GM23338 (cell line): ENCODE results near the gene TMEM214. TPM values are rescaled to one million over a fixed set of nuclear protein-coding genes. Genes with fewer than 3 reads are reported as not detected.

Source experiments
- ATAC-seq: fragments of 200-7000 bp; cut with Tn5 transposase; 3 replicates; pipeline ENCODE4 v1.9.1; 2020
- DNase-seq: peaks from one replicate; pipeline ENCODE4 v3.0.0-alpha.2; 2015; ENCODE audit warnings: low spot score
- H2AFZ ChIP-seq: fragments of 200-600 bp; sonication (generic); 2 replicates; pipeline ENCODE4 v1.8.0; 2016; ENCODE audit warnings: antibody characterized with exemption, mild to moderate bottlenecking, moderate library complexity
- H3F3A ChIP-seq: fragments of 200-600 bp; sonication (generic); replicated peaks from 2 replicates; pipeline ENCODE4 v1.8.0; 2017; ENCODE audit warnings: antibody characterized with exemption, mixed run types, low read depth
- H3K27ac ChIP-seq: fragments of 200-600 bp; sonication (generic); 2 replicates; pipeline ENCODE4 v1.6.1; 2016; ENCODE audit warnings: low read depth
- H3K27me3 ChIP-seq: fragments of 200-600 bp; sonication (generic); 2 replicates; pipeline ENCODE4 v1.8.0; 2016; ENCODE audit warnings: mild to moderate bottlenecking, mixed run types, moderate library complexity; ENCODE audit not compliant: insufficient read depth
- H3K36me3 ChIP-seq: fragments of 200-600 bp; sonication (generic); 2 replicates; pipeline ENCODE4 v1.8.0; 2016; ENCODE audit warnings: mild to moderate bottlenecking; ENCODE audit not compliant: insufficient read depth
- H3K4me1 ChIP-seq: fragments of 200-600 bp; sonication (generic); 2 replicates; pipeline ENCODE4 v1.8.0; 2016; ENCODE audit warnings: mild to moderate bottlenecking, moderate library complexity; ENCODE audit not compliant: insufficient read depth
- H3K4me2 ChIP-seq: fragments of 200-600 bp; sonication (generic); 2 replicates; pipeline ENCODE4 v1.7.1; 2017; ENCODE audit warnings: mixed run types
- H3K4me3 ChIP-seq: fragments of 200-600 bp; sonication (generic); 2 replicates; pipeline ENCODE4 v1.6.1; 2016; ENCODE audit warnings: mixed run types
- H3K79me2 ChIP-seq: fragments of 200-600 bp; sonication (generic); replicated peaks from 2 replicates; pipeline ENCODE4 v1.8.0; 2017; ENCODE audit warnings: mild to moderate bottlenecking; ENCODE audit not compliant: insufficient read depth
- H3K9me2 ChIP-seq: fragments of 200-600 bp; sonication (generic); 2 replicates; pipeline ENCODE4 v1.8.0; 2017; ENCODE audit not compliant: insufficient read depth
- H4K20me1 ChIP-seq: fragments of 200-600 bp; sonication (generic); replicated peaks from 2 replicates; pipeline ENCODE4 v1.8.0; 2017; ENCODE audit warnings: mild to moderate bottlenecking; ENCODE audit not compliant: insufficient read depth
- H3K27ac Mint-ChIP-seq: 2 replicates; pipeline ENCODE4 v1.8.0; 2020; ENCODE audit warnings: inconsistent platforms, mild to moderate bottlenecking, moderate library complexity, mixed read lengths
- H3K27me3 Mint-ChIP-seq: 3 replicates; pipeline ENCODE4 v1.8.0; 2022; ENCODE audit warnings: low read depth, mild to moderate bottlenecking, moderate library complexity, mixed read lengths, inconsistent platforms; ENCODE audit not compliant: insufficient read depth, poor library complexity
- H3K36me3 Mint-ChIP-seq: 3 replicates; pipeline ENCODE4 v1.8.0; 2021; ENCODE audit warnings: low read depth, mild to moderate bottlenecking, inconsistent platforms, moderate library complexity, mixed read lengths
- H3K4me1 Mint-ChIP-seq: 3 replicates; pipeline ENCODE4 v1.8.0; 2020; ENCODE audit warnings: mild to moderate bottlenecking, inconsistent platforms, mixed read lengths
- H3K4me3 Mint-ChIP-seq: 3 replicates; pipeline ENCODE4 v1.8.0; 2021; ENCODE audit warnings: moderate library complexity, mild to moderate bottlenecking, inconsistent platforms, mixed read lengths
- H3K9me3 Mint-ChIP-seq: 3 replicates; pipeline ENCODE4 v1.8.0; 2020; ENCODE audit warnings: moderate library complexity, mild to moderate bottlenecking, inconsistent platforms, mixed read lengths
- CREB1 ChIP-seq: fragments of 250-450 bp; sonication (Bioruptor Pico); IDR thresholded peaks from 2 replicates; pipeline ENCODE4 v1.5.0; 2020; ENCODE audit warnings: low read depth, mild to moderate bottlenecking, moderate library complexity
- CTCF ChIP-seq, 2 experiments: fragments of 200-600 bp in 1 of 2; sonication (generic) in 1 of 2; conservative IDR thresholded peaks; 2 replicates each; pipeline versions ENCODE4 v1.5.1 to v1.6.1; 2016 to 2017; ENCODE audit warnings: antibody characterized with exemption in 2 of 2, low read depth in 2 of 2, mild to moderate bottlenecking in 2 of 2, moderate library complexity in 1 of 2
- ETS1 ChIP-seq: IDR thresholded peaks from 2 replicates; pipeline ENCODE4 v1.6.1; 2016; ENCODE audit warnings: antibody characterized with exemption
- EZH2 ChIP-seq: fragments of 200-600 bp; sonication (generic); IDR thresholded peaks from one replicate; pipeline ENCODE4 v1.8.0; 2017; ENCODE audit warnings: antibody characterized with exemption, mild to moderate bottlenecking, low read depth; ENCODE audit not compliant: unreplicated experiment
- EZH2phosphoT487 ChIP-seq: fragments of 200-600 bp; sonication (generic); IDR thresholded peaks from one replicate; pipeline ENCODE4 v1.8.1; 2018; ENCODE audit warnings: antibody characterized with exemption; ENCODE audit not compliant: unreplicated experiment
- JUNB ChIP-seq: IDR thresholded peaks from one replicate; pipeline ENCODE4 v1.6.1; 2016; ENCODE audit warnings: antibody characterized with exemption; ENCODE audit not compliant: unreplicated experiment
- NANOG ChIP-seq: IDR thresholded peaks from 2 replicates; pipeline ENCODE4 v1.6.1; 2016; ENCODE audit warnings: antibody characterized with exemption, borderline replicate concordance
- POLR2AphosphoS5 ChIP-seq: IDR thresholded peaks from 2 replicates; pipeline ENCODE4 v1.6.1; 2016; ENCODE audit warnings: antibody characterized with exemption, low read depth
- REST ChIP-seq: IDR thresholded peaks from one replicate; pipeline ENCODE4 v1.6.1; 2018; ENCODE audit warnings: antibody characterized with exemption; ENCODE audit not compliant: unreplicated experiment
- STAT1 ChIP-seq: IDR thresholded peaks from one replicate; pipeline ENCODE4 v1.6.1; 2016; ENCODE audit warnings: antibody characterized with exemption; ENCODE audit not compliant: unreplicated experiment
- ZNF114 ChIP-seq: fragments of 250-450 bp; sonication (Bioruptor Pico); IDR thresholded peaks from 2 replicates; pipeline ENCODE4 v1.5.0; 2020; ENCODE audit warnings: mild to moderate bottlenecking, moderate library complexity
- ZNF331 ChIP-seq: fragments of 250-450 bp; sonication (Bioruptor Pico); IDR thresholded peaks from 2 replicates; pipeline ENCODE4 v1.5.0; 2020; ENCODE audit warnings: low read depth, mild to moderate bottlenecking, moderate library complexity
- ZNF462 ChIP-seq: fragments of 250-450 bp; sonication (Bioruptor Pico); IDR thresholded peaks from 2 replicates; pipeline ENCODE4 v1.5.0; 2020; ENCODE audit warnings: mild to moderate bottlenecking, moderate library complexity
- polyA plus RNA-seq: library from polyadenylated mRNA; unstranded; fragments of >200 nt; fragmentation: Nextera tagmentation; extraction: Ambion mirVana; gene quantifications from 2 replicates; pipeline ENCODE4 v1.2.1, GENCODE V29; 2016
- total RNA-seq: library from RNA; depleted of rRNA; stranded (reverse); fragments of >200 nt; shearing (Covaris generic); gene quantifications from 2 replicates; pipeline ENCODE4 v1.2.3, GENCODE V29; 2014

The TMEM214 gene
- total and polyA plus RNA-seq, 2 experiments from 2014 or later, result 18.4 to 36.5 TPM

GRCh38 chr2:27069436-27069835 is 36.7 kb downstream of the TMEM214 start (continued):
- TF ChIP-seq ZNF462, result no peak

- no peak overlapping the region for H2AFZ ChIP-seq
- peaks cover 19% of the 10 kb centered on the region for H3K4me1 ChIP-seq
- H3K4me2 ChIP-seq, result peak overlapping the region; percentile 99
- no peak overlapping the region for H3K27ac ChIP-seq
- H3K4me3 Mint-ChIP-seq, result peak overlapping the region; percentile 99
- H4K20me1 ChIP-seq, result peaks cover 13% of the 10 kb centered on the region
- H3K9me3 Mint-ChIP-seq, result no peaks in the 10 kb centered on the region; the same call in 2 of the 3 replicates
- H3F3A ChIP-seq, result peaks cover 16% of the 10 kb centered on the region; the same call in 1 of the 2 replicates
- peaks cover 37% of the 10 kb centered on the region for H3K36me3 Mint-ChIP-seq
- H3K4me3 ChIP-seq, result peak overlapping the region; percentile 100
- no peak for DNase-seq
- ATAC-seq, result no peak
- peaks cover 19% of the 10 kb centered on the region for H3K79me2 ChIP-seq
- no peaks in the 10 kb centered on the region for H3K9me2 ChIP-seq
- H3K27ac Mint-ChIP-seq, result no peak overlapping the region
- peaks cover 3% of the 10 kb centered on the region; the same call in 1 of the 2 replicates for H3K36me3 ChIP-seq
- peaks cover 18% of the 10 kb centered on the region for H3K27me3 Mint-ChIP-seq
- H3K4me1 Mint-ChIP-seq, result peaks cover 15% of the 10 kb centered on the region
- no peaks in the 10 kb centered on the region for H3K27me3 ChIP-seq
- TF ChIP-seq NANOG (no peak), REST (no peak), POLR2AphosphoS5 (no peak), EZH2phosphoT487 (no peak), ZNF114 (CRISPR knock-in tag) (no peak), STAT1 (no peak), CTCF (conservative IDR thresholded peaks at IDR 0.05; ENCODE audit: low read depth in 2 of 2) (no peak), CREB1 (CRISPR knock-in tag) (no peak), EZH2 (no peak), ZNF331 (CRISPR knock-in tag) (no peak), JUNB (no peak), ETS1 (no peak)
Measured at GRCh38 chr2:27069961-27070618, 37.3 kb downstream of the TMEM214 start.
